ENCODE measurements around the gene OR5AN1.

- TF ChIP-seq CTCF (IDR thresholded peaks at IDR 0.05) (no peak), POLR2A (IDR thresholded peaks at IDR 0.05) (no peak)
Measured at GRCh38 chr11:59403546-59403945, 44.9 kb downstream of the OR5AN1 start.
